Gastrocnemius medialis (tissue), 4 donors: Measurements from ENCODE around the gene SIDT2. TPM values are rescaled to one million over a fixed set of nuclear protein-coding genes. Genes with fewer than 3 reads are reported as not detected.

Experiments used
- ATAC-seq, 2 donors: fragments of 150-250 bp; one replicate each; pipeline ENCODE4 v1.9.1; 2016
- DNase-seq, 2 donors: peaks; one replicate each; pipeline ENCODE4 v3.0.0-alpha.2; 2019
- H3K27ac ChIP-seq, 4 donors: fragments of 200-600 bp; sonication (generic); 1 replicate in 1 of 4; 2 replicates in 3 of 4; pipeline ENCODE4 v1.5.1; 2016 to 2018; ENCODE audit warnings: mild to moderate bottlenecking in 2 of 4, moderate library complexity in 1 of 4
- H3K27me3 ChIP-seq, 3 donors: fragments of 200-600 bp; sonication (generic) in 2 of 3; 1 replicate in 1 of 3; 2 replicates in 2 of 3; pipeline versions ENCODE4 v1.5.1 to v1.6.0; 2016 to 2019; ENCODE audit warnings: mild to moderate bottlenecking in 1 of 3, moderate library complexity in 1 of 3
- H3K36me3 ChIP-seq, 2 donors: fragments of 200-600 bp; sonication (generic) in 1 of 2; one replicate each; pipeline ENCODE4 v1.5.1; 2017 to 2018
- H3K4me1 ChIP-seq, 2 donors: fragments of 200-600 bp; sonication (generic) in 1 of 2; one replicate each; pipeline ENCODE4 v1.5.1; 2016 to 2017; ENCODE audit warnings: mild to moderate bottlenecking in 2 of 2
- H3K4me3 ChIP-seq, 4 donors: fragments of 200-600 bp; sonication (generic) in 3 of 4; 1 replicate in 1 of 4; 2 replicates in 3 of 4; pipeline ENCODE4 v1.5.1; 2016 to 2019; ENCODE audit warnings: mild to moderate bottlenecking in 2 of 4
- H3K9me3 ChIP-seq, 3 donors: fragments of 200-600 bp; sonication (generic) in 2 of 3; 1 replicate in 1 of 3; 2 replicates in 2 of 3; pipeline ENCODE4 v1.5.1; 2016 to 2019
- CTCF ChIP-seq, 5 experiments: fragments of 450-650 bp in 3 of 5; fragments of 200-600 bp in 2 of 5; sonication (generic) in 2 of 5; IDR thresholded peaks in 4 of 5; conservative IDR thresholded peaks in 1 of 5; 1 replicate in 4 of 5; 2 replicates in 1 of 5; pipeline ENCODE4 v1.5.1; 2016 to 2019; ENCODE audit warnings: antibody characterized with exemption in 5 of 5, mild to moderate bottlenecking in 3 of 5, moderate library complexity in 3 of 5
- POLR2A ChIP-seq, 2 donors: fragments of 450-650 bp; IDR thresholded peaks; one replicate each; pipeline ENCODE4 v1.6.1; 2017; ENCODE audit warnings: antibody characterized with exemption in 2 of 2, mild to moderate bottlenecking in 2 of 2, moderate library complexity in 2 of 2
- in situ Hi-C, 4 donors: fragments of 200-750 bp; cut with MboI; loops; one replicate each; pipeline versions ENCODE4 v1.15.0 to v1.8.0; 2017; ENCODE audit warnings: low sequenced_read_pairs in 4 of 4
- intact Hi-C: fragments of 100-400 bp; cut with DNase I; formaldehyde crosslinking; loops from one replicate; pipeline ENCODE4 v1.15.1; 2023; ENCODE audit warnings: low total_unique reads
- total RNA-seq, 4 donors: library from RNA; depleted of rRNA; stranded (reverse); fragments of >200 nt; gene quantifications; one replicate each; pipeline versions ENCODE4 v1.1.0 to v1.2.3, GENCODE V29; 2016

SIDT2 gene
- total RNA-seq, 4 donors from 2014 or later, result 14.3 to 33.9 (median 17.7) TPM

DNA sequence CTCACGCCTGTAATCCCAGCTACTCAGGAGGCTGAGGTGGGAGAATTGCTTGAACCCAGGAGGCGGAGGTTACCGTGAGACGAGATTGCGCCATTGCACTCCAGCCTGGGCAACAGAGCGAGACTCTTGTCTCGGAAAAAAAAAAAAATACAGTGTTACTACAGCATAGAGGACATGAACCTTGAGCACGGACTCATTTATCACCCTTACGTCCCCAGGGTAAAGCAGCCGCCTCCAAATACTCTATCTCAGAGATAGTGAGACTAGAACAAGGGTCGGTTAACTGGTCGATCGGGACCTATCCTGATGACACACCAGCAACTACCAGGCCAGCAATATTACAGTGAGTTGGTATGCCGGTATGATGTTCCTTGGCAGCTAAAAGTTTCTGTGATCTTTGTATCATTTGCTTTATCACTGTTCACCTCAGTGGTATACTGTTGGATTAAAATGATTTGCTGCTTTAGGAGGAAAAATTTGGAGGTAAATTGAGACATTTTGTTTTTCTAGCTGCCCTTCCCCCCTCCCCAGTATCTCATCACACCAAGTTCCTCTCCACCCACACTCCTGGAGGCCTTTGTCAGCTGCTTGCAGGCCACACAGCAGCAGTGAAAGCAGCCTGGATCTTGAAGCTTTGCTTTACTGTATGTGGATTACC, 7.0 kb upstream of the SIDT2 start:
- TF ChIP-seq POLR2A (IDR thresholded peaks at IDR 0.05), result no peak
- no peak for TF ChIP-seq CTCF (IDR thresholded peaks at IDR 0.05 in 4 of 5, conservative IDR thresholded peaks at IDR 0.05 in 1 of 5)
- H3K36me3 ChIP-seq, result peaks cover 0 to 25% of the 10 kb centered on the region in 2 donors
- ATAC-seq (peak in 1 of 2 donors; percentile 37), DNase-seq (no peak)
- H3K27me3 ChIP-seq, result no peaks in the 10 kb centered on the region
- H3K4me1 ChIP-seq, result peaks cover 38 to 48% of the 10 kb centered on the region in 2 donors
- no peak overlapping the region for H3K4me3 ChIP-seq
- in situ Hi-C loops (no loop called here), intact Hi-C loops (loop anchor here (2.0 to 10.0 kb wide), 2 partner anchors 27 to 153 kb away; partner anchors contain the start of genes CEP164 and PAFAH1B2)
- H3K9me3 ChIP-seq, result no peaks in the 10 kb centered on the region
- peak overlapping the region; percentile 57 to 90 (median 76) for H3K27ac ChIP-seq

GRCh38 chr11:117172724-117173421, 5.7 kb upstream of the SIDT2 start:
- intact Hi-C loops, result loop anchor here (10.0 kb wide), 1 partner anchor 152 kb away; the partner anchor contains the start of gene CEP164
- in situ Hi-C loops, result no loop called here
- H3K27me3 ChIP-seq, result no peaks in the 10 kb centered on the region
- H3K27ac ChIP-seq, result peak overlapping the region; percentile 75 to 90 (median 76)
- H3K36me3 ChIP-seq, result peaks cover 0 to 13% of the 10 kb centered on the region in 2 donors
- ATAC-seq, result peak; percentile 44 to 78
- no peaks in the 10 kb centered on the region for H3K9me3 ChIP-seq
- DNase-seq, result peak in 1 of 2 donors; percentile 54
- H3K4me1 ChIP-seq, result peaks cover 41 to 51% of the 10 kb centered on the region in 2 donors
- peak overlapping the region in 1 of 4 donors; percentile 18 for H3K4me3 ChIP-seq
- no peak for TF ChIP-seq CTCF (IDR thresholded peaks at IDR 0.05 in 4 of 5, conservative IDR thresholded peaks at IDR 0.05 in 1 of 5)
- TF ChIP-seq POLR2A (IDR thresholded peaks at IDR 0.05), result no peak

DNA sequence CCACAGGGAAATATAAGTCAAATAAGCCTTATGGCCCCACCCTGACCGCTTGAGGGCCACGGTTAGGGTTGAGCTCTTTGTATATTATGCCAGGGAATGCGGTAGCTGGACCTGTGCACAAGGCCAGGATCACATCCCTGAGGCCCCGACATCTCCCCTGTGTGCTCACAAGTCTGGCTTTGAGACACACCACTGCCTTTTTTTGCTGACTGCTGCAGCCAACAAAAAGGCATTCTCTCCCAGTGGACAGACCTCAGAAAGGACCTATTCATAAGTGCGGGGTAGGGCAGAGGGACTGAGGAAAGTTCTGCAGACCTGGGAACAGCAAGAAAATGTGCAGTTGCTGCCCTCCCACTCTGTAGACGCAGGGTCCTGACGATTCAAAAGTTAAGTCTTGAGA, 3.4 kb upstream of the SIDT2 start:
- Histone ChIP-seq H3K9me3 (no peaks in the 10 kb centered on the region), H3K4me3 (no peak overlapping the region), H3K27me3 (no peaks in the 10 kb centered on the region), H3K4me1 (peaks cover 43 to 51% of the 10 kb centered on the region in 2 donors), H3K36me3 (no peaks in the 10 kb centered on the region), H3K27ac (no peak overlapping the region)
- in situ Hi-C loops, result loop anchor here in 1 of 4 donors (5.0 kb wide), 1 partner anchor 52 kb away; no protein-coding TSS in a partner anchor
- no peak for DNase-seq
- no peak for TF ChIP-seq POLR2A (IDR thresholded peaks at IDR 0.05)
- no peak for TF ChIP-seq CTCF (IDR thresholded peaks at IDR 0.05 in 4 of 5, conservative IDR thresholded peaks at IDR 0.05 in 1 of 5)
- ATAC-seq, result no peak
- intact Hi-C loops, result loop anchor here (10.0 kb wide), 1 partner anchor 150 kb away; the partner anchor contains the start of gene CEP164

- DNase-seq (no peak), ATAC-seq (no peak)
- Histone ChIP-seq H3K27me3 (no peaks in the 10 kb centered on the region), H3K4me3 (no peak overlapping the region), H3K4me1 (peaks cover 43 to 51% of the 10 kb centered on the region in 2 donors), H3K36me3 (no peaks in the 10 kb centered on the region), H3K9me3 (no peaks in the 10 kb centered on the region), H3K27ac (no peak overlapping the region)
- intact Hi-C loops (loop anchor here (10.0 kb wide), 1 partner anchor 149 kb away; the partner anchor contains the start of gene CEP164), in situ Hi-C loops (loop anchor here in 1 of 4 donors (5.0 kb wide), 1 partner anchor 52 kb away; no protein-coding TSS in a partner anchor)
- TF ChIP-seq POLR2A (IDR thresholded peaks at IDR 0.05), result no peak
- TF ChIP-seq CTCF (IDR thresholded peaks at IDR 0.05 in 4 of 5, conservative IDR thresholded peaks at IDR 0.05 in 1 of 5), result no peak
Measured at GRCh38 chr11:117175781-117176180, 2.8 kb upstream of the SIDT2 start.
